Vein endothelial cell (primary cell): ENCODE results near the gene RIF1. TPM values are rescaled to one million over a fixed set of nuclear protein-coding genes. Genes with fewer than 3 reads are reported as not detected.

ENCODE experiments used
- small RNA-seq: library from RNA; depleted of rRNA; stranded (forward); fragments of <200 nt; gene quantifications from one replicate; pipeline ENCODE3, GENCODE V24; 2012
- total RNA-seq: library from RNA; depleted of rRNA; stranded (reverse); fragments of >200 nt; gene quantifications from 2 replicates; pipeline ENCODE4 v1.2.3, GENCODE V29; 2012

Gene RIF1, protein sequence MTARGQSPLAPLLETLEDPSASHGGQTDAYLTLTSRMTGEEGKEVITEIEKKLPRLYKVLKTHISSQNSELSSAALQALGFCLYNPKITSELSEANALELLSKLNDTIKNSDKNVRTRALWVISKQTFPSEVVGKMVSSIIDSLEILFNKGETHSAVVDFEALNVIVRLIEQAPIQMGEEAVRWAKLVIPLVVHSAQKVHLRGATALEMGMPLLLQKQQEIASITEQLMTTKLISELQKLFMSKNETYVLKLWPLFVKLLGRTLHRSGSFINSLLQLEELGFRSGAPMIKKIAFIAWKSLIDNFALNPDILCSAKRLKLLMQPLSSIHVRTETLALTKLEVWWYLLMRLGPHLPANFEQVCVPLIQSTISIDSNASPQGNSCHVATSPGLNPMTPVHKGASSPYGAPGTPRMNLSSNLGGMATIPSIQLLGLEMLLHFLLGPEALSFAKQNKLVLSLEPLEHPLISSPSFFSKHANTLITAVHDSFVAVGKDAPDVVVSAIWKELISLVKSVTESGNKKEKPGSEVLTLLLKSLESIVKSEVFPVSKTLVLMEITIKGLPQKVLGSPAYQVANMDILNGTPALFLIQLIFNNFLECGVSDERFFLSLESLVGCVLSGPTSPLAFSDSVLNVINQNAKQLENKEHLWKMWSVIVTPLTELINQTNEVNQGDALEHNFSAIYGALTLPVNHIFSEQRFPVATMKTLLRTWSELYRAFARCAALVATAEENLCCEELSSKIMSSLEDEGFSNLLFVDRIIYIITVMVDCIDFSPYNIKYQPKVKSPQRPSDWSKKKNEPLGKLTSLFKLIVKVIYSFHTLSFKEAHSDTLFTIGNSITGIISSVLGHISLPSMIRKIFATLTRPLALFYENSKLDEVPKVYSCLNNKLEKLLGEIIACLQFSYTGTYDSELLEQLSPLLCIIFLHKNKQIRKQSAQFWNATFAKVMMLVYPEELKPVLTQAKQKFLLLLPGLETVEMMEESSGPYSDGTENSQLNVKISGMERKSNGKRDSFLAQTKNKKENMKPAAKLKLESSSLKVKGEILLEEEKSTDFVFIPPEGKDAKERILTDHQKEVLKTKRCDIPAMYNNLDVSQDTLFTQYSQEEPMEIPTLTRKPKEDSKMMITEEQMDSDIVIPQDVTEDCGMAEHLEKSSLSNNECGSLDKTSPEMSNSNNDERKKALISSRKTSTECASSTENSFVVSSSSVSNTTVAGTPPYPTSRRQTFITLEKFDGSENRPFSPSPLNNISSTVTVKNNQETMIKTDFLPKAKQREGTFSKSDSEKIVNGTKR (N-terminal part only)
- 40.5 and 51.2 TPM in 2 replicates for total RNA-seq

DNA sequence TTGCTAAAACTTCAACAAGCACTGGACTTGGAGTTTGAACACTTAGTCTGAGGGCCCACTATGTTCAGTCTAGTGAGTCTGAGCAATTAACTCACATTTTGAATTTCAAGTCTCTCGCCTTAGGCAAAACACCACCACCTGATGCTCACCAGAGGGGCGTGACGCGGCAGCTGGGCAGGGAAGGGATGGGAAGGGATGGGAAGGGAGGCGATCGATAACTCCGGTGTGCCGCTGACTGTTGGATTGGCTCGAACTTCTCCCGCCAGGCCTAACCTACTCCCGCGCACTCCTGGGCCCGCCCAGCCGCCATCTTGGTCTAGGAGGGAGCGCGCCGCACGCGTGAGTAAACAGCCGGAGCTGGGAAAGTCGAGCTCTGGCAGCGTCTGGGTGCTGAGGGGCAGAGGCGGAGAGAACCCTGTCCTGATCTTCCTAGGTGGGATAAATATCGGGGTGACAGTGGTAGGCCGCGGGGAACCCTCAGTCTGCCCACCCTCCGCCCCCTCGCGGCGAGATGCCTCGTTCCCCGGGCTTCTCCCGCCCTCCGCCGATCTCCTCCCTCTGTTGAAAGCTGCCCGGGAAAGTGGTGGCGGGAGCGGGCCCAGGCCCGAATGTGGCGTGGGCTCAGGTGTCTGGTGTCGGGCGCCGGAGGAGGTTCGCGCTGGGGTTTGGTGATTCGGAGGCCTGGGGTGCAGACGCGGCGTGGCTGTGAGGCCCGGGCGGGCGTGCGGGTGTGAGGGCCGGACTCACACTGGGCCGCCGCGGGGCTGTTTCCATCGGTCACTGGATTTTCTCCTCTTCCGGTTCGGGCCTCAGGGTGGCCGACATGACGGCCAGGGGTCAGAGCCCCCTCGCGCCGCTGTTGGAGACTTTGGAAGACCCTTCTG, at the start of gene RIF1:
TSS of gene RIF1 (plus strand) at position 302 of the 884 bp plus-strand sequence. CDS start at position 824, 522 bp downstream.

Small RNA genes within 50 kb of the gene (small RNA-seq; reads per million reads assigned to genes)
- gene MIR4773-1 (not detected), gene RN7SL124P (0.08 reads per million)

Other genes with a start within 250 kb of the RIF1 start
- gene RBM43, start 148.0 kb upstream of the RIF1 start, total RNA-seq, result 2.6 and 3.7 TPM in 2 replicates
- 6.9 and 10.9 TPM in 2 replicates for gene NMI, start 120.2 kb upstream of the RIF1 start, total RNA-seq
- gene TNFAIP6, start 52.3 kb upstream of the RIF1 start, total RNA-seq, result not detected in 2 replicates